HCT116 (cell line): ENCODE data around the gene UVSSA. TPM values are rescaled to one million over a fixed set of nuclear protein-coding genes. Genes with fewer than 3 reads are reported as not detected.

Experiments used
- ATAC-seq: fragments of 200-7000 bp; cut with Tn5 transposase; 2 replicates; pipeline ENCODE4 v1.9.1; 2020; ENCODE audit warnings: mild to moderate bottlenecking, moderate library complexity
- BruUV-seq: library from RNA; stranded (reverse); fragments of 400-500 nt; replicated peaks from 2 replicates; lab custom pipeline; 2021; lab: Mats Ljungman, UMichigan
- CTCF ChIA-PET: fragments of 300-600 bp; sonication (Branson Sonifier 250); formaldehyde crosslinking; loops from one replicate; lab custom pipeline; 2021; ENCODE audit warnings: antibody characterized with exemption; lab: Charles Lee
- POLR2A ChIA-PET: fragments of 300-600, 350-600 bp; sonication (Branson Sonifier 250); formaldehyde crosslinking; loops from one replicate; lab custom pipeline; 2021; ENCODE audit warnings: antibody characterized with exemption; lab: Charles Lee
- RAD21 ChIA-PET, 2 experiments: fragments of 300-600 bp; sonication (Branson Sonifier 250); formaldehyde crosslinking; loops; one replicate each; lab custom pipeline; 2023; ENCODE audit warnings: low total read pairs in 2 of 2; ENCODE audit not compliant: uncharacterized antibody in 2 of 2, unreplicated experiment in 2 of 2, low non-redundant PET in 1 of 2; lab: Charles Lee
- DNase-seq: peaks from one replicate; pipeline ENCODE4 v3.0.0-alpha.2; 2010; ENCODE audit warnings: low read depth, low spot score
- H2AFZ ChIP-seq: fragments of 200-600 bp; shearing (Covaris generic), sonication (generic); 2 replicates; pipeline ENCODE4 v1.6.1; 2017; ENCODE audit warnings: low read depth, mixed run types, mixed read lengths, antibody characterized with exemption, low read length; ENCODE audit not compliant: poor library complexity, severe bottlenecking
- H3K27ac ChIP-seq: 2 replicates; pipeline ENCODE4 v1.5.1; 2012; ENCODE audit warnings: low read depth, low read length
- H3K27me3 ChIP-seq: fragments of 200-600 bp; sonication (generic); 2 replicates; pipeline ENCODE4 v1.6.1; 2016; ENCODE audit warnings: mixed run types, low read length, mixed read lengths; ENCODE audit not compliant: insufficient read depth
- H3K36me3 ChIP-seq, 2 experiments: fragments of 200-500 bp in 1 of 2; fragments of 200-600 bp in 1 of 2; sonication (Bioruptor generic) in 1 of 2; sonication (generic) in 1 of 2; 2 replicates each; pipeline versions ENCODE4 v1.5.1 to v1.6.1; 2014 to 2016; ENCODE audit warnings: low read length in 2 of 2, inconsistent platforms in 1 of 2, mixed read lengths in 1 of 2, mixed run types in 1 of 2; ENCODE audit not compliant: insufficient read depth in 2 of 2, control insufficient read depth in 1 of 2
- H3K4me1 ChIP-seq, 2 experiments: fragments of 200-600 bp in 1 of 2; sonication (generic) in 1 of 2; 2 replicates each; pipeline versions ENCODE4 v1.5.1 to v1.6.1; 2012 to 2017; ENCODE audit warnings: low read length in 2 of 2, inconsistent platforms in 1 of 2, mild to moderate bottlenecking in 1 of 2, mixed read lengths in 1 of 2, mixed run types in 1 of 2, moderate library complexity in 1 of 2; ENCODE audit not compliant: insufficient read depth in 2 of 2, control insufficient read depth in 1 of 2
- H3K4me2 ChIP-seq: fragments of 200-600 bp; sonication (generic); 2 replicates; pipeline ENCODE4 v1.6.1; 2017; ENCODE audit warnings: mixed run types, low read length, mixed read lengths
- H3K4me3 ChIP-seq, 2 experiments: fragments of 200-600 bp in 1 of 2; sonication (generic) in 1 of 2; replicated peaks in 1 of 2; 2 replicates each; pipeline ENCODE4 v1.5.1; 2011 to 2016; ENCODE audit warnings: low read length in 2 of 2, control low read depth in 1 of 2, low read depth in 1 of 2, mild to moderate bottlenecking in 1 of 2, mixed read lengths in 1 of 2, mixed run types in 1 of 2
- H3K79me2 ChIP-seq: fragments of 200-600 bp; sonication (generic); 2 replicates; pipeline ENCODE4 v1.6.1; 2017; ENCODE audit warnings: mild to moderate bottlenecking, mixed run types, low read length, moderate library complexity, mixed read lengths; ENCODE audit not compliant: insufficient read depth
- H3K9ac ChIP-seq: fragments of 200-600 bp; sonication (generic); 2 replicates; pipeline ENCODE4 v1.6.1; 2016; ENCODE audit warnings: low read length, mixed read lengths
- H3K9me2 ChIP-seq: fragments of 200-600 bp; sonication (generic), shearing (Covaris generic); 2 replicates; pipeline ENCODE4 v1.6.1; 2017; ENCODE audit warnings: mixed run types, mild to moderate bottlenecking, moderate library complexity; ENCODE audit not compliant: insufficient read depth
- H3K9me3 ChIP-seq, 2 experiments: fragments of 200-500 bp in 1 of 2; fragments of 200-600 bp in 1 of 2; sonication (Bioruptor generic) in 1 of 2; sonication (generic) in 1 of 2; 2 replicates each; pipeline ENCODE4 v1.6.1; 2014 to 2017; ENCODE audit warnings: low read length in 2 of 2, mixed read lengths in 2 of 2, inconsistent platforms in 1 of 2, low read depth in 1 of 2, mild to moderate bottlenecking in 1 of 2, mixed run types in 1 of 2, moderate library complexity in 1 of 2; ENCODE audit not compliant: control insufficient read depth in 1 of 2, insufficient read depth in 1 of 2
- H4K20me1 ChIP-seq: fragments of 200-600 bp; sonication (generic), shearing (Covaris generic); 2 replicates; pipeline ENCODE4 v1.6.1; 2017; ENCODE audit warnings: mixed run types, mild to moderate bottlenecking, moderate library complexity; ENCODE audit not compliant: insufficient read depth
- ELF1 ChIP-seq: IDR thresholded peaks from 2 replicates; pipeline ENCODE4 v1.6.1; 2012; ENCODE audit warnings: low read depth, borderline replicate concordance
- EZH2phosphoT487 ChIP-seq: fragments of 200-600 bp; IDR thresholded peaks from 2 replicates; pipeline ENCODE4 v1.6.1; 2018; ENCODE audit warnings: antibody characterized with exemption, borderline replicate concordance
- FOSL1 ChIP-seq: IDR thresholded peaks from 2 replicates; pipeline ENCODE4 v1.6.1; 2012; ENCODE audit warnings: low read depth
- RAD21 ChIP-seq: IDR thresholded peaks from 2 replicates; pipeline ENCODE4 v1.6.1; 2012; ENCODE audit warnings: low read depth, mild to moderate bottlenecking
- SIN3A ChIP-seq: IDR thresholded peaks from 2 replicates; pipeline ENCODE4 v1.6.1; 2012; ENCODE audit warnings: low read depth
- ZFX ChIP-seq: fragments of 450-650 bp; IDR thresholded peaks from 2 replicates; pipeline ENCODE4 v1.6.1; 2017
- intact Hi-C: fragments of 100-400 bp; cut with micrococcal nuclease; formaldehyde crosslinking; loops from 2 replicates; pipeline ENCODE4 v1.10.0; 2022
- total RNA-seq: library from RNA; stranded (reverse); gene quantifications from one replicate; pipeline ENCODE4 v1.2.1, GENCODE V29; 2021; ENCODE audit not compliant: unreplicated experiment
- TF ChIP-seq, protein P1 (sequence below): IDR thresholded peaks from 2 replicates; pipeline ENCODE4 v1.6.1; 2011; ENCODE audit warnings: mild to moderate bottlenecking, low read length, moderate library complexity; ENCODE audit not compliant: insufficient replicate concordance; ENCODE audit errors: extremely low read depth

Gene UVSSA
- total RNA-seq, 1 experiment from 2014 or later = 30.5 TPM

DNA sequence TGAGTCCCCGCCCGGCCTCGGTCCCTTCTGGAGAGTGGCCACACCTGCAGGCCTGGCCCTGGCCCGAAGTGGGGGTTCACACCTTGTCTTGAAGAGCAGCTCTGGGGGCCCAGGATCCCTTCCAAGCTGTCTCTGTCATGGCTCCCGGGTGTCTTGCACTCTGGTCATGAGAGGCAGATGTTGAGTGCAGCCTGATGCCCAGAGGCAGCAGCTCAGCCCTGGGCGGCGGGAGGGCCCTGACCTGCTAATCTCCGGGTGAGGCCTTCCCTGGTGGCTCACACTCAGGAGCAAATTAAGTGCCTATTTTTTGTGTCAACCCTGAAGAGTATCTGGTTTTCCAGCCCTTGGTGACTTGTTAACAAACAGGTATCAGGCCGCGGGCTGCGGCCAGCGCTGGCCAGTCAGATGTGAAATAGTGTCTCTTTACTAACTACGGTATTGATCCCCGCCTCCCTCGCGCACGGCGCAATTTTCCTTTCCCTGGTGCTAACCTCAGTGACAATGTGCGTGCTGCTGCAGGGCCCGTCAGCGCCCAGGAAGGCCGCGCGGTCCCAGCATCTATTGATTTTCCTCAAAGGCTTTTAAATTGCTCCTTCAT is 35.0 kb downstream of the UVSSA start:
- ATAC-seq (no peak), DNase-seq (no peak)
- Histone ChIP-seq H3K27ac (no peak overlapping the region), H3K4me3 (no peak overlapping the region), H2AFZ (no peak overlapping the region), H3K9me3 (no peaks in the 10 kb centered on the region), H3K27me3 (no peaks in the 10 kb centered on the region), H3K4me2 (no peak overlapping the region), H3K79me2 (no peaks in the 10 kb centered on the region), H3K36me3 (peaks cover 2 to 4% of the 10 kb centered on the region in 2 experiments; a peak in 1 of 4 replicates), H3K9me2 (no peaks in the 10 kb centered on the region), H4K20me1 (no peaks in the 10 kb centered on the region), H3K9ac (no peak overlapping the region), H3K4me1 (no peaks in the 10 kb centered on the region)
- RAD21 ChIA-PET = no interaction called here
- no TSS peak for BruUV-seq
- POLR2A ChIA-PET = no interaction called here
- no peak for TF ChIP-seq EZH2phosphoT487
- TF ChIP-seq, protein P1, sequence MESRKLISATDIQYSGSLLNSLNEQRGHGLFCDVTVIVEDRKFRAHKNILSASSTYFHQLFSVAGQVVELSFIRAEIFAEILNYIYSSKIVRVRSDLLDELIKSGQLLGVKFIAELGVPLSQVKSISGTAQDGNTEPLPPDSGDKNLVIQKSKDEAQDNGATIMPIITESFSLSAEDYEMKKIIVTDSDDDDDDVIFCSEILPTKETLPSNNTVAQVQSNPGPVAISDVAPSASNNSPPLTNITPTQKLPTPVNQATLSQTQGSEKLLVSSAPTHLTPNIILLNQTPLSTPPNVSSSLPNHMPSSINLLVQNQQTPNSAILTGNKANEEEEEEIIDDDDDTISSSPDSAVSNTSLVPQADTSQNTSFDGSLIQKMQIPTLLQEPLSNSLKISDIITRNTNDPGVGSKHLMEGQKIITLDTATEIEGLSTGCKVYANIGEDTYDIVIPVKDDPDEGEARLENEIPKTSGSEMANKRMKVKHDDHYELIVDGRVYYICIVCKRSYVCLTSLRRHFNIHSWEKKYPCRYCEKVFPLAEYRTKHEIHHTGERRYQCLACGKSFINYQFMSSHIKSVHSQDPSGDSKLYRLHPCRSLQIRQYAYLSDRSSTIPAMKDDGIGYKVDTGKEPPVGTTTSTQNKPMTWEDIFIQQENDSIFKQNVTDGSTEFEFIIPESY = no peak
- TF ChIP-seq RAD21 = no peak
- TF ChIP-seq ELF1 = no peak
- TF ChIP-seq SIN3A = no peak
- no peak for TF ChIP-seq FOSL1
- no peak for TF ChIP-seq ZFX
- intact Hi-C loops = no loop called here
- CTCF ChIA-PET = no interaction called here
